IMR-90 (cell line): ENCODE results near the gene ANKRD2. TPM values are rescaled to one million over a fixed set of nuclear protein-coding genes. Genes with fewer than 3 reads are reported as not detected.

Experiments used
- ATAC-seq: fragments of 200-7000 bp; cut with Tn5 transposase; 2 replicates; pipeline ENCODE4 v1.9.1; 2020; ENCODE audit warnings: low read depth, mild to moderate bottlenecking, moderate library complexity
- BruUV-seq: library from RNA; stranded (reverse); fragments of 400-500 nt; replicated peaks from 2 replicates; lab custom pipeline; 2021; lab: Mats Ljungman, UMichigan
- CTCF ChIA-PET: fragments of 300-600 bp; formaldehyde crosslinking; extraction: SDS; loops from one replicate; lab custom pipeline; 2021; ENCODE audit warnings: antibody characterized with exemption; lab: Yijun Ruan, JAX
- POLR2A ChIA-PET: fragments of 300-600 bp; sonication (Branson Sonifier 250); formaldehyde crosslinking; loops from one replicate; lab custom pipeline; 2022; ENCODE audit warnings: antibody characterized with exemption; ENCODE audit not compliant: unreplicated experiment; lab: Charles Lee
- DNase-seq: peaks from one replicate; pipeline ENCODE4 v3.0.0; 2013
- H2AFZ ChIP-seq: replicated peaks from 2 replicates; pipeline ENCODE3; 2013; ENCODE audit warnings: low read length, mild to moderate bottlenecking; ENCODE audit not compliant: poor library complexity
- H2AK5ac ChIP-seq: 2 replicates; pipeline ENCODE4 v1.6.1; 2013; ENCODE audit warnings: low read depth, low read length, inconsistent platforms
- H2AK9ac ChIP-seq: replicated peaks from 2 replicates; pipeline ENCODE3; 2013; ENCODE audit warnings: mild to moderate bottlenecking, low read depth, low read length, moderate library complexity; ENCODE audit not compliant: poor library complexity
- H2BK120ac ChIP-seq: 2 replicates; pipeline ENCODE4 v1.6.1; 2013; ENCODE audit warnings: low read depth, low read length, inconsistent platforms
- H2BK15ac ChIP-seq: 3 replicates; pipeline ENCODE4 v1.6.1; 2013; ENCODE audit warnings: low read depth, low read length, inconsistent platforms
- H2BK20ac ChIP-seq: 2 replicates; pipeline ENCODE4 v1.6.1; 2013; ENCODE audit warnings: low read depth, mild to moderate bottlenecking, inconsistent platforms, low read length, moderate library complexity
- H2BK5ac ChIP-seq: 2 replicates; pipeline ENCODE4 v1.6.1; 2013; ENCODE audit warnings: mild to moderate bottlenecking, low read depth, low read length, inconsistent platforms; ENCODE audit not compliant: poor library complexity, severe bottlenecking
- H3K14ac ChIP-seq: replicated peaks from 2 replicates; pipeline ENCODE4 v1.6.1; 2013; ENCODE audit warnings: low read depth, low read length, inconsistent platforms
- H3K18ac ChIP-seq: 2 replicates; pipeline ENCODE4 v1.6.1; 2013; ENCODE audit warnings: low read depth, low read length, control low read depth
- H3K23ac ChIP-seq: 2 replicates; pipeline ENCODE4 v1.6.1; 2013; ENCODE audit warnings: low read depth, low read length, inconsistent platforms
- H3K27ac ChIP-seq: 2 replicates; pipeline ENCODE4 v1.5.1; 2013; ENCODE audit warnings: mild to moderate bottlenecking, control low read depth, low read length; ENCODE audit not compliant: insufficient read depth
- H3K27me3 ChIP-seq: 2 replicates; pipeline ENCODE4 v1.6.1; 2013; ENCODE audit warnings: low read length; ENCODE audit not compliant: control insufficient read depth, insufficient read depth
- H3K36me3 ChIP-seq: 2 replicates; pipeline ENCODE4 v1.6.1; 2013; ENCODE audit warnings: low read length, mixed read lengths; ENCODE audit not compliant: control insufficient read depth, insufficient read depth
- H3K4ac ChIP-seq: 2 replicates; pipeline ENCODE4 v1.6.1; 2013; ENCODE audit warnings: low read depth, low read length, inconsistent platforms
- H3K4me1 ChIP-seq: 2 replicates; pipeline ENCODE4 v1.6.1; 2013; ENCODE audit warnings: low read length, mixed read lengths; ENCODE audit not compliant: control insufficient read depth, insufficient read depth
- H3K4me2 ChIP-seq: 2 replicates; pipeline ENCODE4 v1.6.1; 2013; ENCODE audit warnings: low read depth, mild to moderate bottlenecking, control low read depth, low read length, moderate library complexity
- H3K4me3 ChIP-seq: 2 replicates; pipeline ENCODE4 v1.5.1; 2013; ENCODE audit warnings: low read depth, mild to moderate bottlenecking, control low read depth, low read length, moderate library complexity; ENCODE audit not compliant: insufficient read depth
- H3K56ac ChIP-seq: 2 replicates; pipeline ENCODE4 v1.6.1; 2013; ENCODE audit warnings: low read length, inconsistent platforms; ENCODE audit not compliant: insufficient read depth; ENCODE audit errors: extremely low read depth
- H3K79me1 ChIP-seq, 2 experiments: 2 replicates each; pipeline ENCODE4 v1.6.1; 2013; ENCODE audit warnings: low read length in 2 of 2, inconsistent platforms in 1 of 2, low read depth in 1 of 2
- H3K9ac ChIP-seq: 2 replicates; pipeline ENCODE4 v1.6.1; 2013; ENCODE audit warnings: low read depth, low read length, control low read depth
- H3K9me1 ChIP-seq: 2 replicates; pipeline ENCODE4 v1.6.1; 2013; ENCODE audit warnings: low read length, inconsistent platforms; ENCODE audit not compliant: insufficient read depth
- H3K9me3 ChIP-seq: 2 replicates; pipeline ENCODE4 v1.6.1; 2013; ENCODE audit warnings: low read length; ENCODE audit not compliant: control insufficient read depth, insufficient read depth
- H4K20me1 ChIP-seq: 2 replicates; pipeline ENCODE4 v1.6.1; 2013; ENCODE audit warnings: low read length, inconsistent platforms; ENCODE audit not compliant: insufficient read depth
- H4K5ac ChIP-seq: 2 replicates; pipeline ENCODE4 v1.6.1; 2013; ENCODE audit warnings: mild to moderate bottlenecking, low read depth, low read length, control low read depth
- H4K8ac ChIP-seq, 2 experiments: 2 replicates each; pipeline ENCODE4 v1.6.1; 2013; ENCODE audit warnings: low read depth in 2 of 2, low read length in 2 of 2, control low read depth in 1 of 2, inconsistent platforms in 1 of 2
- H4K91ac ChIP-seq: 2 replicates; pipeline ENCODE4 v1.6.1; 2013; ENCODE audit warnings: low read depth, low read length, inconsistent platforms; ENCODE audit not compliant: insufficient read depth
- BHLHE40 ChIP-seq: fragments of 150-350 bp; IDR thresholded peaks from 2 replicates; pipeline ENCODE4 v1.6.1; 2016; ENCODE audit warnings: mild to moderate bottlenecking, low read depth, low read length
- CEBPB ChIP-seq: IDR thresholded peaks from 2 replicates; pipeline ENCODE4 v1.6.1; 2012; ENCODE audit warnings: low read depth, low read length, improper control_type of control experiment
- CHD1 ChIP-seq: IDR thresholded peaks from 2 replicates; pipeline ENCODE4 v1.6.1; 2012; ENCODE audit warnings: low read depth, low read length, improper control_type of control experiment
- ELK1 ChIP-seq: fragments of 150-350 bp; IDR thresholded peaks from 2 replicates; pipeline ENCODE4 v1.6.1; 2016; ENCODE audit warnings: low read depth, mild to moderate bottlenecking, low read length, moderate library complexity, borderline replicate concordance
- FOS ChIP-seq: fragments of 150-350 bp; IDR thresholded peaks from 2 replicates; pipeline ENCODE4 v1.6.1; 2016; ENCODE audit warnings: low read depth, low read length
- MAFK ChIP-seq: IDR thresholded peaks from 2 replicates; pipeline ENCODE4 v1.6.1; 2012; ENCODE audit warnings: low read depth, low read length, improper control_type of control experiment
- MAZ ChIP-seq: IDR thresholded peaks from 2 replicates; pipeline ENCODE4 v1.6.1; 2012; ENCODE audit warnings: low read depth, mild to moderate bottlenecking, low read length, improper control_type of control experiment, moderate library complexity, borderline replicate concordance
- NFE2L2 ChIP-seq: fragments of 150-350 bp; IDR thresholded peaks from 2 replicates; pipeline ENCODE4 v1.6.1; 2016; ENCODE audit warnings: low read depth, mild to moderate bottlenecking, low read length
- POLR2A ChIP-seq: IDR thresholded peaks from 2 replicates; pipeline ENCODE4 v1.6.1; 2012; ENCODE audit warnings: mild to moderate bottlenecking, low read depth, low read length
- RCOR1 ChIP-seq: IDR thresholded peaks from 2 replicates; pipeline ENCODE4 v1.6.1; 2012; ENCODE audit warnings: mild to moderate bottlenecking, low read length, improper control_type of control experiment; ENCODE audit not compliant: insufficient replicate concordance
- RFX5 ChIP-seq: IDR thresholded peaks from 2 replicates; pipeline ENCODE4 v1.8.0; 2012; ENCODE audit warnings: low read depth, mild to moderate bottlenecking, low read length, moderate library complexity
- SMC3 ChIP-seq: fragments of 150-350 bp; IDR thresholded peaks from 2 replicates; pipeline ENCODE4 v1.6.1; 2016; ENCODE audit warnings: low read depth, mild to moderate bottlenecking, antibody characterized with exemption, low read length, moderate library complexity
- USF2 ChIP-seq: fragments of 150-350 bp; IDR thresholded peaks from 2 replicates; pipeline ENCODE4 v1.6.1; 2017; ENCODE audit warnings: mild to moderate bottlenecking, antibody characterized with exemption, low read length, low read depth
- WGBS, 2 experiments: methylation state at CpG; one replicate each; pipeline versions ENCODE4 v1.1.5 to v1.1.7; 2013; ENCODE audit warnings: missing lambda C conversion rate in 2 of 2; ENCODE audit not compliant: insufficient read length in 1 of 2; ENCODE audit errors: extremely low coverage in 2 of 2; 5-methylcytosine and 5-hydroxymethylcytosine counted together
- dilution Hi-C: fragments of 300-500 bp; cut with HindIII; formaldehyde crosslinking; loops from one replicate; pipeline ENCODE4 v1.14.3; 2018; ENCODE audit warnings: low sequenced_read_pairs; ENCODE audit not compliant: unreplicated experiment
- in situ Hi-C: fragments of 300-500 bp; cut with MboI; formaldehyde crosslinking; loops from 3 replicates; pipeline ENCODE4 v1.14.3; 2019; ENCODE audit warnings: low sequenced_read_pairs, inconsistent platforms, mixed read lengths
- intact Hi-C: fragments of 100-400 bp; cut with micrococcal nuclease; formaldehyde crosslinking; loops from 2 replicates; pipeline ENCODE4 v1.10.0; 2022
- polyA plus RNA-seq, 3 experiments: library from polyadenylated mRNA; depleted of rRNA; stranded (reverse); fragments of >200 nt; gene quantifications; 2 replicates each; pipeline ENCODE4 v1.2.3, GENCODE V29; 2012; ENCODE audit warnings: low replicate concordance in 1 of 3
- total RNA-seq: library from RNA; depleted of rRNA; stranded (reverse); fragments of >200 nt; gene quantifications from 2 replicates; pipeline ENCODE4 v1.2.3, GENCODE V29; 2012

The ANKRD2 gene
- total and polyA plus RNA-seq, 2 of the 4 experiments (the other 2 are of a cell fraction), result 0.36 to 0.65 TPM

- Histone ChIP-seq H2BK20ac (no peak overlapping the region), H3K9ac (no peak overlapping the region), H3K23ac (no peak overlapping the region), H3K27me3 (no peaks in the 10 kb centered on the region), H3K56ac (no peak overlapping the region), H3K27ac (no peak overlapping the region), H2AK9ac (no peak overlapping the region), H3K4me1 (no peaks in the 10 kb centered on the region), H2AK5ac (no peak overlapping the region), H3K4ac (no peak overlapping the region), H3K9me3 (no peaks in the 10 kb centered on the region), H3K36me3 (peaks cover 3% of the 10 kb centered on the region), H4K8ac (no peak overlapping the region), H2BK5ac (no peak overlapping the region), H3K79me1 (peaks cover 11 to 18% of the 10 kb centered on the region in 2 experiments; a peak in 2 of 4 replicates), H3K4me3 (no peak overlapping the region), H2AFZ (no peak overlapping the region), H2BK120ac (no peak overlapping the region), H3K4me2 (no peak overlapping the region), H3K14ac (no peak overlapping the region), H4K5ac (no peak overlapping the region), H3K18ac (no peak overlapping the region), H4K91ac (no peak overlapping the region), H4K20me1 (no peaks in the 10 kb centered on the region), H2BK15ac (no peak overlapping the region), H3K9me1 (no peaks in the 10 kb centered on the region)
- CTCF ChIA-PET, result no interaction called here
- intact Hi-C loops (no loop called here), in situ Hi-C loops (no loop called here), dilution Hi-C loops (no loop called here)
- ATAC-seq (no peak), DNase-seq (no peak)
- POLR2A ChIA-PET, result no interaction called here
- TF ChIP-seq RFX5, result no peak
- TF ChIP-seq BHLHE40, result no peak
- no peak for TF ChIP-seq CHD1
- no peak for TF ChIP-seq ELK1
- no peak for TF ChIP-seq MAZ
- TF ChIP-seq POLR2A, result no peak
- TF ChIP-seq NFE2L2, result no peak
- no peak for TF ChIP-seq USF2
- no peak for TF ChIP-seq CEBPB
- TF ChIP-seq SMC3, result no peak
- TF ChIP-seq MAFK, result no peak
- no peak for TF ChIP-seq FOS
- no peak for TF ChIP-seq RCOR1
- WGBS, 2 experiments, result no CpG with 5 or more reads among the region's 4 CpGs
- no TSS peak for BruUV-seq
Observed at GRCh38 chr10:97563337-97563736, 9.2 kb upstream of the ANKRD2 start.
